Measurements from ENCODE around the gene SPCS1.
"Not testable (repeated sequence)": the region's sequence is repeated elsewhere in the genome, so short reads cannot be mapped to it uniquely, and the experiment has no call there.

Gene SPCS1

DNA sequence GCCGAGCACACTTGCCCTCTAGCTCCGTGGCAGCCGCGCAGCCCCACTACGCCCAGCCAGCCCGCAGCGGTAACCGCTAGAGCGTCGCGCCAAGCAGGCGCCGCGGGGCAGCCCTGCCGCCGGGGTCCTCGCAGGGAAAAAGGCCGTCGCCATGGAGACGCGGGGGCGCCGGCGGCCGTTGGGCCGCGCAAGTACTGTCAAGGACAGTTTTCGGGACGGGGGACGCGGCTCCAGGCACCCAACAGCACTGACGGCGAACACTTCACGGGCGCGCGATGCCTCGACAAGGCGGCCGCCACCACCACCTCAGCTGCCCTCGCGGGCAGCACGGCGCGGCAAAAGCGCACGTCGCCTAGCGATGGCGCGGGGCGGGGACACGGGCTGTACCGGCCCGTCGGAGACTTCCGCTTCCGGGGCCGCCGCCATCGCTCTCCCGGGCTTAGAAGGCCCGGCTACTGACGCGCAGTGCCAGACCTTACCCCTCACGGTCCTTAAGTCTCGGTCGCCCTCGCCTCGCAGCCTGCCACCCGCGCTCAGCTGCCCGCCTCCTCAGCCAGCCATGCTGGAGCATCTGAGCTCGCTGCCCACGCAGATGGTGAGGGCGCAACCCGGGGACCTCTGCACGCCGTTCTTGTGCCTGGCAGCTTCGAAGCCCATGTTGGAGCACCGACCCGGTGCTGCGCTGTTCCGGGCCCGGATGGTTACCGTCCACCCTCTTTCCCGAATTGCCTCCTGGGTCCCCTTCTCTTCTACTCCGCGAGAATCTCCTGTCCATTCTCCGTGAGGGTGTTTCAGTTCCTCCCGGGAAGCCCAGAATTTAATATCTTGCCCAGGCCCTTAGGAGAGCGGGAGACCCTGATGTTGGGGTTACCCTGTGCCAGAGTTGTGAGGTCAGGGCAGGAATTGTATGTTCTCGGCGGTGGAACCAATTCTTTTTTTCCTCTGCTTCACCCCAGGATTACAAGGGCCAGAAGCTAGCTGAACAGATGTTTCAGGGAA lies at the start of gene SPCS1, which contains the start of gene GLT8D1:
Gene SPCS1 (plus strand): TSS at position 419 of the 999 bp plus-strand sequence. CDS start 141 bp downstream, at position 560.
Gene GLT8D1 (minus strand): TSS at position 104 of the 999 bp plus-strand sequence. CDS start 5,331 bp downstream, outside the sequence.
- peak in 1 of 2 experiments; percentile 41 for DNase-seq

DNA sequence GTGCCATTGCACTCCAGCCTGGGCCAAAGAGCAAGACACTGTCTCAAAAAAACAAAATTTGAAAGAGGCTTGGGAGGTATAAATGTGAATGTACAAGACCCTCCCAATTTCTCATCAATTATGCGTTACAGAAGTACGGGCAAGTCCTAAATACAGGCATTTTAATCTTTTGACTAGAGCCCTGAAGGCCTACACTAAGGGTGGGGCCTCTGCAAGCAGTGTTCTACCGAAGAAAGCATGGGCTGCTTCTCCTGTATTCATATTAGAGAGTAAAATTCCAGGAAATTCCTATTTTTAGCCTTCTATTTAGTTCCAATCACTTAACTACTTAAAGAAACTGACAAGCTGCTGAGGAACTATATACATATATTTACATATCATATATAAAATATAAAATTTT lies 45.9 kb upstream of the SPCS1 start:
- no peak for DNase-seq

DNA sequence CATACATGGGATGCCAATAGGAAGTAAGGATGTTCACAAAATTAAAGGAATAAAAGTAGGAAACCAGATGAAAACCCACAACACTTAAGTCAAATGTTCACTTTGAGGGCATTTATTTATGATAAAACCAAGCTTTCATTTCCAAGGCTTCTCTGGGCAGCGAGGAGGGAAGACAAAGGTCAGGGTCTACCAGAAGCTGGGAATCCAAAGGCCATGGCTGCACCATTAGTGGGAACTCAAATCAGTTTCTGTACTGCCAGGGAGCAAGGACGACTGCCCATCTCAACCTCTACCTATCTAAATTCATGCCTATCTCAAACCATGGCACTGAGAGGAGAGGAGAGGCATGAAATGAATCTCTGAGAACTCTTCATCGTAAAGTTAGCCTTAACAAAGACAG lies 42.8 kb upstream of the SPCS1 start:
- DNase-seq = no peak

DNA sequence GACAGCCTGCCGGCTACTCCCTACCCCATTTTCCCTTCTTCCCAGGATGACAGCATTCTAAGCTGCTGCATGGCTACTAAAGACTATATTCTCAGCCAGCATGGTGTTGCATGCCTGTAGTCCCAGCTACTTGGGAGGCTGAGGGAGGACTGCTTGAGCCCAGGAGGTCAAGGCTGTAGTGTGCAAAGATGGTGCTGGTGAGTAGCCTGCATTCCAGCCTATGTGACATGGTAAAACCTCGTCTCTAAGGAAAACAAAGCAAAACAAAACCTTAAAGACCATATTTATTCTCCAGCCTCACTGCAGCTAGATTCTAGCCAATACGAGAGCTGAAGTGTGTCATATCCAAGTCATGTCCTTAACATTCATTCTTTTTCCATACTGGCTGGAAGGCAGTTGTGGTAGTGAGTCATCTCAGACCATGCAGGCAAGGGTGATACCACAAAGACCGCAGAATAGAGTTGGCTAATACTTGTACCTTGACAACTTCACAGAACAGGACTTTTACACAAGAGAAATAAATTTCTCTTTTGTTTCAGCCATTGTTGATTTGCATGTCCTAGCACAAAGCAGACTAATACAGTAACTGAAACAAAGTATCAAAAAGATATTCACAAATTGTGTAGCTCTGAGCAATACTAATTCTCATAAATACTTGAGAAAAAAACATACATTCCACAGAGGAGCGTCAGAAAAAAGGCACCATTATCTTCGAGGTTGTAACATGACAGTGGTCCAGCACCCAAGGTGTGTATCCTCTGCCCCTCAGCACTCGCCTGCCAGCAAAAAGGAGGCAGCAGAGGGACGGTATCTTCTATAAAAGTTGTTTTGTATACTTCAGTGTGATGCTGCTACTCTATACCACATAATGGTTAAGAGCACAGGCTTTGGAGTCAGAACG lies 35.0 kb upstream of the SPCS1 start:
- DNase-seq = no peak

DNA sequence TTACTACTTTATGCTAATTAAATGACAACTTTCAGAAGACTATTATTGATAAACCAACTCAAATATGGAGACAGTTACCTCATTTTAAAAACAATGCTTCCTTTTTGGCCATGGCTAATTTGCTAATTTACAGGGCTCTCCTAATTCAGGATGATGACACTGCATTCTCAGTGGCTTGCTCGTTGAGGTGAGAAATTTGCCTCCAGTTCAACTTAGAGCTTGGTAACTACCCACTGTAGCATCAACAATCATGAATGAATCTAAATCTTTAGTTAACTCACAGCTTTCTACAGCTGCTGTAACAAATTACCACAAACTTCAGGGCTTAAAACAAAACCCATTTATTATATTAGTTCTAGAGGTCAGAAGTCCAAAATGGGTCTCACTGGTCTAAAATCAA lies 34.2 kb upstream of the SPCS1 start:
- DNase-seq = no peak

DNA sequence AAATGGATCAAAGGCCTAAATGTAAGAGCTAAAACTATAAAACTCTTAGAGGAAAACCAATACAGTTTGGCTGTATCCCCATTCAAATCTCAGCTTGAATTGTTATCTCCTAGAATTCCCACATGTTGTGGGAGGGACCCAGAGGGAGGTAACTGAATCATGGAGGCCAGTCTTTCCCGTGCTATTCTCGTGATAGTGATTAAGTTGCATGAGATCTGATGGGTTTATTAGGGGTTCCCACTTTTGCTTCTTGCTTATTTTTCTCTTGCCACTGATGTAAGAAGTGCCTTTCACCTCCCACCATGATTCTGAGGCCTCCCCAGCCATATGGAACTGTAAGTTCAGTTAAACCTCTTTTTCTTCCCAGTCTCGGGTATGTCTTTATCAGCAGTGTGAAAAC lies 29.7 kb upstream of the SPCS1 start:
- not testable (repeated sequence) for DNase-seq

DNA sequence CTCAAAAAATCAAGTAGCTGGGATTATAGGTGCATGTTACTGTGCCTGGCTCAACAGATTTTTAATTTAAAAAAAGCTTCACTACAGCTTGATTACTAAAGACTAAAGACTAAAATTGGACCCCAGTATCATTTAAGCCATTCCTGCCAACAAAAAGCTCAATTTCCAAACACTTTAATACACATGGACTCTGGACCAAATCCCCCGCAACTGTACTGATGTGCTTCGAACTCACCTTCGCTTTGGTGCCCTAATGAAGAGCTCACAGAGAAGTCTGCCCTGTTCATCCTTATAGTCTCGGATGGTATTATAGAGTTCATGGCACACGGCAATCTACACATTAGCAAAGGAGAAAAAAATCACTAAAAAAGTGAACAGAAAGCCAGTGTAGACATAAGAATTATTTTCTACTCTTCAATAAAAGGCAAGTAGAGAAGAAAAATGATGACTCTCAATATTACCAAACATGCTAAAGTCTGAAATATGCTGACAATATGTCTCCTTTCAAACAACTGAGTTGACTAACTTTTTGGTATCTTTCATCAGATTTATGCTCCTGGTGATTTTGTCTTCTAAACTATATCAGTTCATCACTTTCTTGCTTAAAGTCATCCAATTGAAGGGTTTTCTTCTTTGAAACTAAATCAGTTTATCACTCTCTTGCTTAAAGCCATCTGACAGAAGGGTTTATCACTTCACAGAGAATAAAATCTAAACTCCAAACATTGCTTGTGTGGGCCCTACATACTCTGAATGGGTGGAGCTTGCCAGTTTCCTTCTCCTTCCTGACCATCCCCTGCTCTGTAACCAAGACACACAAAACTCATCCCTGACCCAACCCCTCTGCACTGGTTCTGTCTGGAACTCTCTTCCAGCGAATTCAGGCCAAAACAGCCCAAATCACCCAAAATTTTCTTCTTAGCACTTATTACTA lies 27.4 kb upstream of the SPCS1 start:
- DNase-seq = no peak

DNA sequence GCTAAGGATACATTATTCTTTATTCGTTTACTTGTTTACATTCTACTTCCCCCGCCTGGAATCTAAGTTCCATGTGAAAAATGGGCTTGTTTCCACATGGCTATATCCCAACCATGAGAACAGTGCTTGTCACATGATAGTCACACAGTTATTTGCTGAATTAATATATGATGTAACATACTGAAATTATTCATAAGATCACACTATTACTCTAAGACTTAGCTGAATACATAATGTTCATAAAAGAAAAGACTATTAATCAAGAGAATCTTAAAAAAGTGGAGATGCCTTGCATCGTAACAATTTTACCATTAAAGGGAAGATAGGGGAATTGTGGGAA lies 26.7 kb upstream of the SPCS1 start:
- DNase-seq = no peak

DNA sequence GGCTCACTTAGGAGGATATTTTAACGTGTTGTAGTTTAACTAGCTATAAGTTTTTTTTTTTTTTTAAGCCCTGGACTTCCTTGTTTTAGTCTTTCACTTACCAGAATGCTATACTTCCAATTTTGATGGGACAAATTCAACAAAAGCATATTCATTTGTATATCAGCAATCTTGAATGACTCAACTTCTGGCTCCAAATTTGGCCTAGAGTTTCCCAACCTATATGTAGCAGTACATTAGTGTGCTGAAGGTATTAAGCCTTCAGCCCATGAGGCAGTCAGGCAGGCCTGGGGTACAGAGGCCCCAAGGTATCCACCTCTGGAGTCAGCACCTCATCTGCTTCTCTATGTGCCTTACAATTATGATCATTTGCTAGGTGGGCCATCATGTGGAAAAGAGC lies 26.1 kb upstream of the SPCS1 start:
- no peak for DNase-seq

DNA sequence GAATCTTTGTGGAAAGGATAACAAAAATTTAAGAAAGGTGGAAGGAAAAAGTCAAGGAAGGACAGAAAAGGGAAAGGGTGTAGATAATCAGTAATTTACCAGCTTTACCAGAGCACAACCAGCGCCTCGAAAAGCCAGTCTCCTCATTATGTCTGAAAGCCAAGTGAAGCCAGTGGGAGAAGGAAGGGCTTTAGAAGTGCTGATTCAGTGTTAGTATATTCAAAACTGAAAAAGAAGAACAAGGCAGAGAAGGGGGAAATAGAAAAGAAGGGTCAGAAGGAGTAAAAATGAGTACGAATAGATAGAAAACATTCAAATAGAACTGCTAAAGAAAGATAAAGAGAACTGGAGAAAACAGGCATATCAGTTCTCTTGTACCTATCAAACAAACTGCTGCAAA lies 24.3 kb upstream of the SPCS1 start:
- DNase-seq = no peak

DNA sequence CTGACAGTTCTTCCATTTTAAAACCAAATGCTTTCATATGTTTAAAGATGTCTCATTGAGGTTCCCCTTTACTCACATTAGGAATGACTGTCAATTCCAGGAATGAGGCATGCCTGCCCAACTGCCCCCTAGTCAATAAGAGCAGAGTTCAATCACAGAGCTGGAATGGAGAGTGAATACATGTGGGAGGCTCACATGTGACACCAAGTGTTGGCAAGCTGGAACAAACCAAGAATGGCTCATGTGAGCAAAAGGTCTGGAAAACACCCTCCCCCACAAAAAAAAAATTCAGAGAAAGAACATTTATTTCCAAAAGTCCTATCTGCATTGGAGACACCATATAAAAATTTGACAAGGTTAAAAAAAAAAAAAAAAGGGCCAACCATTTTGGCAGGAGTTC lies 23.9 kb upstream of the SPCS1 start:
- DNase-seq = no peak

DNA sequence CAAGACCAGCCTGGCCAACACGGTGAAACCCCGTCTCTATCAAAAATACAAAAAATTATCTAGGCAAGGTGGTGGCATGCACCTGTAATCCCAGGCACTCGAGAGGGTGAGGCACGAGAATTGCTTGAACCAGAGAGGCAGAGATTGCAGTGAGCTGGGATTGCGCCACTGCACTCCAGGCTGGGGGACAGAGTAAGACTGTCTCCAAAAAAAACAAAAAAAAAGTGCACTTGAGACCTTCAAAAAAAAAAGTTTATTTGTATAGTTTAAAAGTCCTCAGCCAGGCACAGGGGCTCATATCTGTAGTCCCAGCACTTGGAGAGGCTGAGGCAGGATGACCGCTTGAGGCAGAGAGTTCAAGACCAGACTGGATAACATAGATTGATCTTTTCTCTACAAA lies 22.3 kb upstream of the SPCS1 start:
- no peak for DNase-seq

DNA sequence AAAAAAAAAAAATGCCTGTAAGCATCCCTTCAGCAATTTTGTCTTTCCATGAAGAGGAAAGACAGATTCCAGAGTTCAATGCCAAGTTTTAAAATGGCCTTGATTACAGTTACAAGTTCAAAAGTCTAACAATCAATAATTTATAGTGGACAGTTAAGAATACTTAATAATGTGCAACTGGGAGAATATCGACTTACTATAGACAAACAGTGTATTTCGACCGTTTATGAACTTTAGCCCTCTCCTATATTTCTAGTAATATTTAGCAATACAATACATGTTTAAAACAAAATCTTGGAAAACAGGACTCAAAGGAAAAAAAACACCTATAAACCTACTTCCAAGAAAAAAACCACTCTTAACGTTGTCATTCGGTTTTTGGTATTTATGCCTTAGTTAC lies 21.7 kb upstream of the SPCS1 start:
- no peak for DNase-seq

DNA sequence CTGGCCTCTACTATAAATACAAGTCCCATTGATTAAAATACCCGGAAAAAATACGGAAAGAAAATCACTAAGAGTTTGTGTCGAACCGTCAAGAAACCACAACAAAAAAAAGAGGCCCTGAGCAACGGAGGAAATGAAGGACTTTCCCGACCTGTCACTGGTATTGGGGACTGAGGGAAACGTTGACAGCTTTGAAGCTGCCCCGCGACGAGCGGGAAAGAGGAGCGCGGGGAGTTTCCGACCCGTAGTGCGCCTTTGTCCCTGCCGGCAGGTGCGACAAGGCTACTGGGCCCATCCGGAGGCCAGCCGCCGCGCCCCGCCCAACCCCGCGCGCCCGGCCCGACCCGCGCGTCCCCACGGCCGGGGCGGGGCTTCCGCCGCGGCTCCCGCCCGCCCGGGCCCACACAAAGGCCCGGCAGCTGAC lies 20.6 kb upstream of the SPCS1 start:
- DNase-seq = peak in 1 of 2 experiments; percentile 12

DNA sequence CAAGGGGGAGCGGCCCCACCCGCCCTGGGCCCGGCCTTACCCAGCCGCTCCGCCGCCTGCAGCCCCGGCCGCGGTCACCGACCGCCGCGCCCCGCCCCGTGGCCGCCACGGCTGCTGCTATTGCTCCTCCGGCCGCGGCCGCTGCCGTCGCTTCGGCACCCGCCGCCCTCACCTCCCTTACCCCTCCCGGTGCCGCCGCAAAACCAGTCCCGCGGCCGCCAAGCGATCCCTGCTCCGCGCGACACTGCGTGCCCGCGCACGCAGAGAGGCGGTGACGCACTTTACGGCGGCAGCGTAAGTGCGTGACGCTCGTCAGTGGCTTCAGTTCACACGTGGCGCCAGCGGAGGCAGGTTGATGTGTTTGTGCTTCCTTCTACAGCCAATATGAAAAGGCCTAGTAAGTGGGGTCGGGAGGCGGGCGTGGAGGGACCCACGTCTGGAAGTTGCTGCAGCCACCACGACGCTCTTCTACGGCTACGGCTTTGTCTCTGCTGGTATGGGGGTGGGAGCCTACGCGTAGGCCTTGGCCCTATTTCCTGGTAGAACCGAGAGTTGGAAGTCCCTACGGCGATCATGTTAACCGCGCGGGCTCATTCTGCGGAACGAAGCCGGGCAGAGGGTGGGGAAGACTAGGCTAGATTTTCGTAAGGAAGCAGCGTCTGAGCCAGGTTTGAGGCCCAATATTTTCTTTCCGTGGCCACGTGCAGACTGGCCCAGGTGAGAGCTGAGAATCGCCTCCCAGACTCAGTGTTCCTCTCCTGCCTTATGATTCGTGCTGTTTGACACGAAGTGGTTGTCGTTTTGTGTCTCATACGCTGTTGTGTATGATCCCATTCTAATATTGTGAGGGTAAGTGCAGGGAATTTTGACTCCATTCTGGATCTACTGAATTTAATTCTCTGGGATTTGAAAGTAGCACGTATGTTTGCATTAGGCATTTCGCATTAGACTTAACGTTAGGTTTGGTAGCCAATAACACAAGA lies 19.9 kb upstream of the SPCS1 start, which contains the start of the genes GNL3 and PBRM1:
Gene GNL3 (plus strand): TSS at position 324 of the 983 bp plus-strand sequence. CDS start 61 bp downstream, at position 385.
Gene PBRM1 (minus strand): TSS at position 205 of the 983 bp plus-strand sequence.
- peak; percentile 40 to 71 for DNase-seq

DNA sequence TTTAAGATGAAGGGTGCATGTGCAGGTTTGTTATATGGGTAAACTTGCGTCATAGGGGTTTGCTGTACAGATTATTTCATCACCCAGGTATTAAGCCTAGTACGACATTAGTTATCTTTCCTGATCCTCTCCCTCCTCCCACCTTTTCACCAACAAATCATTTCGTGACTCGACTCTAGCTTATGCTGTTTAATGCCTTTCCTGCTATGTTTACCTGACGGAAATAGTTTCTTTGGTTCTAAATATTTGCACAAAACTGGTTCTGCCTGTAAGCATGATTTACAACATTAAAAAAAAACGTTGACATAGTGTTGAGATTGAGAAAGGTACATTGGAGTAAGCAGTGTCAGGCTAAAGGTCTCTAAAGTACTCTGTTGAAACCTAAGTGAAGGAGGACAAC lies 17.6 kb upstream of the SPCS1 start:
- no peak for DNase-seq

DNA sequence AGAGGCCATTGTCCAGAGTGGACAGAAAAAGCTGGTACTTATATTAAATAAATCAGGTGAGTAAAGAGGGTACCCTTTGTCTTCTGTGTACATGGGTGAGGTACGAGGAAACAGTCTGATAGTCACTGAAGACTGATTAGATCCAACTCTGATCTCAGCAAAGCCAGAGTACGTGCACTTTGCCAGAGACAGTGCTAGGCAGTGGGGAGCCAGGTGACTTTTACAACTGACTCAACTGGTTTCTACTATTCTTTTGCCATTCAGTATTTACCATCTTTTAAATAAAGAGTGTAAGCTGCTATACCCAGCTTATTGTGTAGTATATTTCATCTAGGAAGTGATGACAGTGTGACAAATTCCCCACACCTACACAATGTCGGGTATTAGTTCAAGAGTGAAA lies 16.8 kb upstream of the SPCS1 start:
- no peak for DNase-seq

DNA sequence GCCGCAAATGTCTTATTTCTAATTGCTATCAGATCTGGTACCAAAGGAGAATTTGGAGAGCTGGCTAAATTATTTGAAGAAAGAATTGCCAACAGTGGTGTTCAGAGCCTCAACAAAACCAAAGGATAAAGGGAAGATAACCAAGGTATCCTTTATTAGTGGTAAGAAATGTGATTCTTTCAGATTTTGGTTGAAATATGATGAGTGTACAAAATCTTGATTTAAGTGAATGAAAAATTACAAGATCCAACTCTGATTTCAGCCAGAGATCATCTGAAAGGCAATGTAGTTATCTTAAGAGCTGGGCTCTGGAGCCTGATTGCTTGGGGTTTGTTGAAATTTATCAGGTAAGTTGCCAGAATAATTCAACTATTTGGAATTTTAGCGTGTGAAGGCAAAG lies 15.3 kb upstream of the SPCS1 start:
- no peak for DNase-seq

DNA sequence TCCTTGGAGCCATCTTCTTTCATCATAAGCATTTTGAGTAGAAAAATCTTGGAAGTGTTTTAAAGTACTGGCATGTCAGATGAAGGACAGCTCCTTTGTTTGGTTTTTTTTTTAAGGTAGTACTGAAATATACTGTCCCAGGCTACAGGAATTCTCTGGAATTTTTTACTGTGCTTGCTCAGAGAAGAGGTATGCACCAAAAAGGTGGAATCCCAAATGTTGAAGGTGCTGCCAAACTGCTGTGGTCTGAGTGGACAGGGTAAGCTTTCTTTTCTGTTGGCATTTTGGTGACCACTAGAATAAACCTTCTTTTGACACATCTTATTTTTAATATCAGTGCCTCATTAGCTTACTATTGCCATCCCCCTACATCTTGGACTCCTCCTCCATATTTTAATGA lies 12.8 kb upstream of the SPCS1 start:
- DNase-seq = no peak

DNA sequence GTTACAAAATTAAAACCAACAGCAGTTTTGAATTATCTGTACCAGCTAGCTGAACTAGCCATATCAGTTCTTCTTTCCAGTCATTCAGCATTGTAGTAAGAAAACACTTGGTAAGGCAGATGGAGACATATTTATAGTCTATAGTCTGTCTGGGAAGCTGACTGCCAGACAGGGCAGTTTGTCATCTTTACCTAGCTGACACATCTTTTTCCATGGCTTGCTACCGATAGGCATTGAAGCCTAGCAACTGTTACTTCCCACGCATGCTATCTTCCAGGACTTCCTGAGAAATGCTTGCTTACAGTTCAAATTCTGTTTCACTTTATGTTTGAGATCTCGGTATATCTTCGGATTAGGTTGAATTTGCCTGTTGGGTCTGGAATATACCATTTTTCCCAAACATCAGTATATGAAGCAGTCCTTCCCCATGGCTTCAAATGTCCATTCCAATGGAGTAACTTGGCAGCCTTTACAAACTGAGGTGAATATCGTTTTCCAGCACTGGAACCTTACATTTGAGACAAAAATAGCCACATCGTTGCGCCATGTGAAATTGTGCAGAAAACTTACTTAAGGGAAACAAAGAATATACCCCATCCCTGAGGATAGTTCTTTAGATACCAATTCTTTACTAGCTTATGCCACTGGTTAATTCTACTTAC lies 11.2 kb upstream of the SPCS1 start:
- no peak for DNase-seq

Measured in cerebellar nuclear complex (tissue), 1 donor.